HL-60/S4 treated with retinoic acid at 250 ng/mL for 4 days and 3 days (cell line): ENCODE measurements around the gene CLN3.
"Not testable (repeated sequence)": the region's sequence is repeated elsewhere in the genome, so short reads cannot be mapped to it uniquely, and the experiment has no call there.

Experiments
- in situ Hi-C: fragments of 300-500 bp; cut with MboI; formaldehyde crosslinking; loops from 2 replicates; pipeline ENCODE4 v1.7.0; 2022; ENCODE audit warnings: low sequenced_read_pairs

Gene CLN3

GRCh38 chr16:28514246-28514645, 22.4 kb upstream of the CLN3 start:
- in situ Hi-C loops, result no loop called here

DNA sequence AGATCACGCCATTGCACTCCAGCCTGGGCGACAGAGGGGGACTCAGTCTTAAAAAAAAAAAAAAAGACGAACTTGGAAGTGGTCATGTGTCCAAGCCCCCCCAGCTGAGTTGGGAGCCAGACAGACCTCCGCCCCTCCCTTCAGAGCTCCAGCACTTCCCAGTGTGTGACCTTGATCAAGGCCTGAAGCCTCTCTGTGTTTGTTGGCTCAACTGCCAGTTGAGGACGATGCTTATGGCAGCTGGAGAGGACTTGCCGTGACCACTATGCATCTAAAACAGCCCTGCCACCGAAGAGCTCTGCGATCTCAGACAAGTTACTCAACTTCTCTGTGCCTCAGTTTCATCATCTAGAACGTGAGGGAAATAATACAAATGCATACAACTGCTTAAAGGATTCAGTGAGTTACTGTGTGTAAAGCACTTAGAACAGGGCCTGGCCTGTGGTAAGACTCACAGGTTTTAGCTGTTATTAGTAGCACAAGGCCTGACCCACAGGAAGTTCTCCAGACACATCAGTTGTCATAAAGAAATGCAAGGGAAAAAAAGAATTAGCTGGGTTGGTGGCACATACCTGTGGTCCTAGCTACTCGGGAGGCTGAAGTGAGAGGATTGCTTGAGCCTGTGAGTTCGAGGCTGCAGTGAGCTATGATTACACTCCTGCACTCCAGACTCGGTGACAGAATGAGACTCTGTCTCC, 21.8 kb upstream of the CLN3 start:
- in situ Hi-C loops, result no loop called here

DNA sequence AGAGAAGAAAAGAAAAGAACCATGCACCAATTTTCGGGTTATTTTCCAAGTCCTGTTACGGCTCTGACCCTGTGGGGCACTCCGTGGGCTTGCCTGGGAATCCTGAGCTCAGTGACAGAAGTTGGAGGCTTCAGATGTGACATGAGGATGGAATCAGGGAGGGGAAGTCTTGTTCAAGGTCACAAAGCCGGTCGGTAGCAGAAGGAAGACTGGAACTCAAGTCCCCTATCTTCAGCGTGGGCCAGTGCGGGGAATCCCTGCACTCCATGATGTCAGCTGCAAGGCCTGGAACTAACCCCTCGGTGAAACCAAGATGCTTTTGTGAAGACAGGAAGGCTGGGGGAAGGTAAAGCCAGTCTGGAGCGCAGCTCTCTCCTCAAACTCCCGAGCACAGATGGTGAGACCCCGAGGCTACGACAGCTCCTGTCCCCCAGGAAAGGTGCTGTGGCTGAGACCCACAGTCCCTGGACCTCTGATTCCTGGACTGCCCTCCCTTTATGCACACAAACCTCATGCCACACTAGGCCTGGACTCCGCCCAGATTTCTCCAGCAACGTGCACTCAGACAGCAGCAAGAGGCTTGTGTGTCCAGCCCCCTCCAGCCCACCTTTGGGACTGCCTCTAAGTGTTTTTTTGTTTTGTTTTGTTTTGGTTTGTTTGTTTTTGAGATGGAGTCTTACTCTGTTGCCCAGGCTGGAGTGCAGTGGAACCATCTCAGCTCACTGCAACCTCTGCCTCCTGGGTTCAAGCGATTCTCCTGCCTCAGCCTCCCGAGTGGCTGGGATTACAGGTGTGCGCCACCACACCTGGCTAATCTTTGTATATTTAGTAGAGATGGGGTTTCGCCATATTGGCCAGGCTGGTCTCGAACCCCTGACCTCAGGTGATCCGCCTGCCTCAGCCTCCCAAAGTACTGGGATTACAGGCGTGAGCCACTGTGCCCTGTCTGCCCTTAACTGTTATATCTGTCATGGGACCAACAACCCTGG, 20.2 kb upstream of the CLN3 start:
- in situ Hi-C loops, result no loop called here

GRCh38 chr16:28511031-28511430, 19.2 kb upstream of the CLN3 start:
- in situ Hi-C loops, result no loop called here

- in situ Hi-C loops, result no loop called here
These were observed 13.7 kb upstream of the CLN3 start for GRCh38 chr16:28505489-28506137.

DNA sequence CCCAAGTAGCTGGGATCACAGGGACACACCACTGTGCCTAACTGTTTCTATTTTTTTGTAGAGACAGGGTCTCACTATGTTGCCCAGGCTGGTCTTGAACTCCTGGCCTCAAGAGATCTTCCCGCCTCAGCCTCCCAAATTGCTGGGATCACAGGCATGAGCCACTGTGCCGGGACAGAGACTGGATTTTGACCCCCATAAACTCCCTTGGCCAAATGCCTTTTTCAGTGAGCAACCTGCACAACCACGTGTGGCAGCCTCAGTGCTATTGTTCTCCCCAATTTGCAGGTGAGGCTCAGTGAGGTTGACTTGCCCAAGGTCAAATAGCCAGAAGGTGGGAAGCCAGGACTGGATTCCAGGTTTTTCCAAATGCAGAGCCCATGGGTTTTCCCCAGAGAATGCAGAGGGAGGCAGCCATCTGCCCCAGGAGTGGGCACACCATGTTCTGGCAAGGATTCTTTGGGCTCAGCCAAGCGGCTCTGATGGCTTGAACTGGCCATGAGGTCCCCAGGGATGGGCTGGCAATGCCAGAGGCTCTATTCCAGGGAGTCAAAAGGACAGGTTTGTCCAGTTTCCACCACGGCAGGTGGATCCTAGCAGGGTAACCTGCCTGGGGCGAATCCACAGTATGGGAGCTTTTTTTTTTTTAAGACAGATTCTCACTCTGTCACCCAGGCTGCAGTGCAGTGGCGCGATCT, 13.0 kb upstream of the CLN3 start:
- in situ Hi-C loops, result no loop called here

GRCh38 chr16:28503470-28504259, 11.8 kb upstream of the CLN3 start:
- in situ Hi-C loops, result no loop called here

- in situ Hi-C loops, result no loop called here
These were observed 10.4 kb upstream of the CLN3 start for GRCh38 chr16:28502290-28502689.

DNA sequence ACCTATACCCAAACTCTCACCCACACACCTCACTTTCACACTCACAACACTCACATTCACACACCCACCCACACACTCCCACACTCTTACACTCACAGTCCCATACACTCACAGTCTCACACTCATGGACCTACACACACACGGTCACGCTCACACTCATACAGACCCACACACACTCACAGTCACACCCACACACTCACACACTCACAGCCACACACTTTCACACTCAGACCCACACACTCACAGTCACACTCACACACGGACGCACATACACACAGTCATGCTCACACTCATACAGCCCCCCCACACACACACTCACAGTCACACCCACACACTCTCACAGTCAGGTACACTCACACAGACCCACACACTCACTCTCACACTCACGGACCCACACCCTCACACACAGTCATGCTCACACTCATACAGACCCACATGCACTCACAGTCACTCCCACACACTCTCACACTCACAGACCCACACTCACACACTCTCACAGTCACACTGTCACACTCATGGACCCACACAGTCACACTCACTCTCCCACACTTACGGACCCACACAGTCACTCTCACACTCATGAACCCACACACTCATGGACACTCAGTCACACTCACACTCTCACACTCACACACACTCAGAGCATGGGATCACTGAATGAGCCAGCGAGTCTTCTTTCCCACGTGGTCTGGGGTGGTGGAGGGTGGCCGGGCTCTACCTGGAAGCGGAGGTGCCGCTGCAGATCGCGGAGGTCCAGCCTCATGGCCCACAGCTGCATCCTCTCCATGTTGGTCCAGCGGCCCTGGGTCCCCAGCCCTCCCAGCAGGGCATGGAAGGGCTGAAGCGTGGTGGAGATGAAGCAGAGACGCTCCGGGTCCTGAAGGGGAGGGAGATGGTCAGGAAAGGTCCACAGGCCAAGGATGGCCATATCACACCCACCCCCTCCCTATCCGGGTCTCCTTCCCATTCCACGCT, 9.7 kb upstream of the CLN3 start:
- in situ Hi-C loops, result no loop called here

- in situ Hi-C loops, result not testable (repeated sequence)
These were observed 8.8 kb upstream of the CLN3 start for GRCh38 chr16:28500476-28501180.

- in situ Hi-C loops, result loop anchor here (25.0 kb wide), 1 partner anchor 112 kb away; the partner anchor contains the start of gene SULT1A1
These were observed 8.0 kb upstream of the CLN3 start for GRCh38 chr16:28499854-28500253.

GRCh38 chr16:28498666-28499381, 7.0 kb upstream of the CLN3 start:
- in situ Hi-C loops, result loop anchor here (25.0 kb wide), 1 partner anchor 113 kb away; the partner anchor contains the start of gene SULT1A1

GRCh38 chr16:28497861-28498599, 6.2 kb upstream of the CLN3 start:
- in situ Hi-C loops, result loop anchor here (25.0 kb wide), 1 partner anchor 114 kb away; the partner anchor contains the start of gene SULT1A1

- in situ Hi-C loops, result loop anchor here (25.0 kb wide), 1 partner anchor 115 kb away; the partner anchor contains the start of gene SULT1A1
These were observed 5.5 kb upstream of the CLN3 start for GRCh38 chr16:28497386-28497785.

GRCh38 chr16:28496844-28497243, 5.0 kb upstream of the CLN3 start:
- in situ Hi-C loops, result loop anchor here (25.0 kb wide), 1 partner anchor 115 kb away; the partner anchor contains the start of gene SULT1A1
